HG03135 (cell line): ENCODE data around the gene FAM20B.
"Not testable (repeated sequence)": the region's sequence is repeated elsewhere in the genome, so short reads cannot be mapped to it uniquely, and the experiment has no call there.

ENCODE experiments used
- ATAC-seq: cut with Tn5 transposase; IDR thresholded peaks from one replicate; pipeline ENCODE4 v1.9.1; 2021; ENCODE audit warnings: mild to moderate bottlenecking, moderate library complexity; ENCODE audit not compliant: unreplicated experiment

The FAM20B gene

DNA sequence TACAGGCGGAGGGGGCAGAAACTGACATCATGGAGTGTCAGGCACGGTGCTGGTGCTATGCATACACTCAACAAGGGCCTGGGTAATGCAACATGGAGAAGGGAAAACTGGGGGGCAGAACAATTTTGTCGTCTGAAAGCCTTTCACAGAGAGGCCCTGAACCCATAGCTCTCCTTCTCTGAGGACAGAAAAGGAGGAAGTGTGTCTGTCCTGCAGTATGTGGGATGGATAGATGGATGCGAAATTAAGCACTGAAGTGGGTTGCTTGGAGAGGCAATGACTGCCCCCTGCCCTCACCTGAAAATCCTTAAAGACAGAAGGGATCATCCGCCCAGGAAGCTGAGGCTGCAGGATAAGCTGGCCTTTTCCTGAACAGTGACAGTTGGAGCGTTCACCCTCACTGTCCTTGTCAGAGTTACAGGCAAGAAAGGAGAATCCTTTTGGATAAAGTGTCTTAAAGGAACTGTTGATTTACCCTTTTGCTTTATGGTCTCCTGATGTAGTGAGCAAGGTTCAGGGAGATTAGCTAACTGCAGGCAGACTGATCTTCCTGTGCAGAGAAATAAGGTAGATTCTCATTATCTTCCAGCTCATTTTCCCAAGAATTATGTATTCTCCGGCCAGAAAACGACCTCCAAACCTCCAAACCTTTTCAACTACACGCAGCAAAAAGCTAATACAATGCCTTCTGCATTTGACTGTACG lies 1.6 kb upstream of the FAM20B start:
- ATAC-seq = no peak

DNA sequence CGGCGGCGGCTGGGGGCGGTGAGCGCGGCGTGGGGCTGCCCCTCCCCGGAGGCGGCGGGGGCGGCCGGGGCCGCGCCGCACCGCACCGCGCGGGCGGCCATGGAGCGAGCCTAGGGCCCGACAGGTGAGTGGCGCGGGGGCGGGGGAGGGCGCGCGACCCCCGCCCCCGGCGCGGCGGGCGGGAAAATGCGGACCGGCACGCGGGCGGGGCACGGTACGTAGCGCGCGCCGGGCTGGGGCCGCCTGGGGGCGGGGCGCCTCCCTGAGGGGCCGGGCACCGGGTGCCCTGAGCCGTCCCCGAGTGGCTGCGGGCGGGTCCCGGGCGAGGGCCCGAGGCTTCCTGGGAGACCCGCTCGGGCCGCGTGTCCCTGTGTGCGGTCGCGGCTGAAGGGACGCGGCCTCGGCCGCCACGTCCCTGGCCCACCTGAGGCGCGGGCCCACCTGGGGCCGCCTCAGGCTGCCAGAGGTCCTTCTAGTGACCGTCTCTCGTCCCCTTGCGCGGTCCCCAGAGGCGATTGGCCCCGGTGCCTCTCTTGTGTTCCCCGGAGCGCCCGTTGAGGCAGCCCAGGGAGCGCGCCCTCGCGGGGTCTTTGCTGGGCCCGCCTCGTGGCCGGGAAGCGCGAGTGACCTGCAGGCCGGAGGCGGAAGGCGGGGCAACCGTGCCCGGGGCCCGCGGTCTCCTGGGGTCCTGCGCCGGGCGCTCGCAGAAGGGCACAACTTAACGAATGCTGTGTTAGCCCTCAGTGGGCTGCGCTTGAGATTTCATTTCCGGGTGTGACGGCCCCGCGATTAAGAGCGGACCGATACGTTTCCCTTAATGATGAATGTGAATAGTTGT lies 500 bp downstream of the FAM20B start:
- peak; percentile 72 for ATAC-seq

DNA sequence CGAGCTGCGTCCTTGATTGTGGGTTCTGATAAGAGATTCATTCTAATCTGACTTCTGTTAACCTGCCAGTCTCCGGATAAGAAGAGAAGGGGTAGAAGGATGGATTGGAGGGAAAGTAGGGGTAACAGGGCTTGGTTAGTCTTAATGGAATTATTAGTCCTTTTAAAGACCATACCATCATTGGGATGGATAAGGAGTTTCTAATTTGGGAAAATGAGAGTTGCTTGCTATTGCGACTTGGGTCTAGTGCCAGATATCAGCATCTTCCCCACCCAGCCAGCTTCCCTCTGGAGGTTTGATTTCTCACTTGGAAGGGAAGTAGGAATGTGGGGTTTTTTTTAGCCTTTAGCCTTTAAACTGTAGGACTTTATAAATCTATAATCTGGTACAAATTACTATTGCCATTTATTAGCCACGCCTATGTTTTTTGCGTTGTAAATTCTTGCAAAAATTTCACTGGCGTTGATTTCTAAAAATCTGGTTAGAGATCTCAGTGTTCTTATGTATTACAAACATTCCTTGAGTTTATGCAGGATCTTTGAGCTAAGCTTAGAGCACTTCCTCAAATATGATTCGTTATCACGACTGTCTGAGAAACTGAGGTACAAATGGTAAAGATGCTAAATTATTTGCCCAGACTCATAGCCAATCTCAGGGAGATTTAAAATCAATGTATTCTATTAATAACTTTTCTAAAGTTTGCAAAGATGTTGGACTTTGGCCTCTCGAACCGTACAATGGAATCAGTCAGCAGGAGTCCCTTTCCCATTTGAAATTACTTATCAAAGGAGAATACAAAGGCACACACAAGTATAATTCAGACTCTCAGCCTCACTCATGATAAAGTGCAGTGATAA lies 1.3 kb downstream of the FAM20B start:
- no peak for ATAC-seq

DNA sequence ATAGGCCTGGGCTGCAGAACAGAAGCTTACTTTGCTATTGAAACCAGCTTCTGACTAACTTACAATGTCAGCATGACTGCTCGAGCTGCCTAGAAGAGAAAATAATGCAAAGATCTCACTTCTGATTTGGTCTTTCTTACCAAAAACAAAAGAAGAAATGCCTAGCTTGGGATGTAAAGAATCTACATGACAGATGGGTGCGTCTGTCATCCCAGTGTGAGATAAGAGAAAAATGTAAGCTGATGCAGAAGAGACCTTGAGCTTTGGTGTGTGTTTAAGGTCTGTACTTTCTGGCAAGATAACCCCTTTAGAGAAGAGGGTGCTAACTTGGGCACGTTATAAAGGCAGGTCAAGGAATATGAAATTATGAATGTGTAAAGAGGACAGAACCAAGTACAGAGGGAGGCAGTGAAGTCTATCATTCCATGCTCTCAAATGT lies 3.6 kb downstream of the FAM20B start:
- no peak for ATAC-seq

DNA sequence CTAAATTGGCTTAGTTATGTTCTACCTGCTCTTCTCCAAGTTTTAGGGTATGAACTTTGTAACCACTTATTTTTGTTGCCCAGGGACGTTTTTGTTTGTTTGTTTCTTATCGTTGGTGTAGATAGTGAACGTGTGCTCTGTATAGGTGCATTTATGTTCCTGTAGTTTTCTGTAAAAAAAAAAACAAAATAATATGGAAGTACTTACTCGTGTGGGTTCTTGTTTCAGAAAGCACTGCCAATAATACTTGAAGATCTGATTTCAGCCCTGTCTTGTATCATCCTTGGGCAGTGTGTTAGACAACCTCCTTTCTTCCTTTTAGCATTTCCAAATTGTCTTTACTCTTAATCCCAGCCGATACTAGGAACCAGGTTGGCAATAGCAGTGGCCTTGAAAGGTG lies 4.4 kb downstream of the FAM20B start:
- ATAC-seq = no peak

DNA sequence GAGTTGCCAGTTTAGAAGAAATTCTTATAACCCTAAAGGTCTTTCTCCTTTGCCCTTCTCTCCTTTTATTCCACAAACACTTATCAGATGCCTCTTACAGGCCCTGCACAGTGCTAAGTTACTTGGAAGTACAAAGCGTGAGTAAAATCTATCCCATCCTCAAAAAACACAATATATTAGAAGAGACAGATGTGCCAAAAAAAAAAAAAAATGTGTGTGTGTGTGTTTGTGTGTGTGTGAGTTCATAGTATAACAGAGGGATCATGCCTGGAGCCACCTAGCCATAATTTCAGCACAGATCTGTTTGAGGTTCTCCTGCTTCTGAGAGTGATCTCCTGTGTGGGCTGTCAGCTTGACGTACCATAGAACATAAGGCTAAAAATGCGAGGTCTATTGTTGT lies 5.0 kb downstream of the FAM20B start:
- ATAC-seq = no peak

DNA sequence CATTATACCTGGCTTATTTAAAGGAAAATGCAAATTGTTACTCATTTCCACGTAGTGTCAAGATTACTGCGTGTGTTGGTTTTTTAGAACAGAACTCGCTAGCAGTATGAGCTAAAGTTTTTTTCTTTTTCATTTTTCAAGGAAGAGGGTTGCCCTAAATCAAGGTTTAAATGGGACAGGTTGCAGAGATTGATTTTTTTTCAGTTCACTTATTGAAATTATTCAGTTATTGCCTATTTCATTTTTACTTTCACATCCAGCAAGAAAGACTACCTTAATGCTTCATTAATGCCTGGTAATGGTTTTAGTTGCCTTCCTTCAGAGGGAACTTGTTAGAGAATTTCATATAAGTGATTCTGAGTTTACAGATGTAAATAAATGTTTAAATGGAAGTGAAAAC lies 5.6 kb downstream of the FAM20B start:
- ATAC-seq = no peak

DNA sequence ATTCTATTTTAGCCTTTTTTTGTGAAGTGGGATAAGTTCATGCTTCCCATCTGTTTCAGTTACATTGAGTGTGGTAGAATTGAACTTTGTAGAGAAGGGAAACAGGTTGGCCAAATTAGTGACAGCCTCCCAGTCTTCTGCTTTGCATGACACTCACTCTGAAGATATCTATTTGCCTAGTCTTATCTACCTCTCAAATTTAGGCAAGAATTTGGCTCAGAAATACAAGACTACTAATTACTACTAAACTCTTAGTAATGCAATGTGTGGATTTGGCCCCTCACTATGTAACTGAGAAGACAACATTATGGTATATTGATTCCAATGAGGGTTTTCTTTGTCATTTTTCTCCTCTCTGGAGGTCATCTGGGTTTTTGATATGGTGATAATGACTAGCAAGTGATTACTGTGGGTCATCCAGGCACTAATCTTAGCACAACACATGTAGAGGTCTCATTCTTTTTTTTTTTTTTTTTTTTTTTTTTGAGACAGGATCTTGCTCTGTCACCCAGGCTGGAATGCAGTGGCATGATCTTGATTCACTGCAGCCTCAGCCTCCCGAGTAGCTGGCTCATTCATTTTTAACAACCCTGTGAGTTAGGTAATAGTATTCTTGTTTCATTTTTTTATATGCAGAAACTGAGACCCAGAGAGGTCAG lies 6.3 kb downstream of the FAM20B start:
- ATAC-seq = no peak

DNA sequence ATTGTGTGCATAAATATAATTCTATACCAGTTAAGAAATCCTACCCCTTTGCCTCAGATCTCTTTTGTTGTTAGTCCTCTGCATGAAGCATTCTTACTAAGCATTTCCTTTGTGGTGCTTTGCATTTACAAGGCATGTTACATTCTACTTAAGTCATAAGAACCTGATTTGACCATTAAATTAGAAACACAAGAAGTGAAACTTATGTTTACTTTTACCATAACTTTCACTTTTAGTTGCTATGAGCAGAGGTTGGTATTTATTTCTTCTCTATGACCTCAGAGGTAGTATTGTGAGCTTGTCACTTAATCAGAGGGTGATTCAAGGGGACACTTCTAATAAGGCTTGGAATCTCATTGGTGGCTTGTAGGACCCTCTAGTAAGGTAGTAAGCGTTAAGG lies 9.0 kb downstream of the FAM20B start:
- ATAC-seq = peak; percentile 82

DNA sequence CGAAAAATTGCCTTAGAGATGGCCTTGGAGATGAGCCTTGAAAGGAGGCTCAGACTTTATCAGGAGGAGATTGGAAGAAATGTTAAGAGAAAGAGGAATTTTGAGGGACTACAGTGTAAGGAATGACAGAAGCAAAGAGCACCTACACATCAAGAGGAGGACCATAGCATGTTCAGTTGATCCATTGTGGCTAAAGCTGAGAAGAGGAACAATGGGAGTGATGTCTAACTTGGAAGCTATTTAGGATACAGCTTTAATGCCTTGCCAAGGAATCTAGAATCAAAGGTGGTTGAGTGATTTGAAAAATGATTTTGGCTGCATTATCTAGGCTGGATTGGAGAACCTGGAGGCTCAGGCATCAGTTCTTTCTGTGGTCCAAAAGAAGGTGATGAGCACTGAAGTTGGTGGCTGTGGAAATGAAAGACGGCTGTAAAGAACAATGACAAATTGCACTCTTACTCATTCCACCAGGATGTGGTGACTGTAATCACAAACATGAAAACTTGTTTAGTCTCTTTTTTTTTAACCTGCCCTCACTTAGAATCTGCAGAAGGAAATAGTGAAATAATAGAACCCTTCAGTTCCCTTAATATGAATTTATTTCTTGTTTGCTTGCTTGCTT lies 11.3 kb downstream of the FAM20B start:
- peak; percentile 33 for ATAC-seq

DNA sequence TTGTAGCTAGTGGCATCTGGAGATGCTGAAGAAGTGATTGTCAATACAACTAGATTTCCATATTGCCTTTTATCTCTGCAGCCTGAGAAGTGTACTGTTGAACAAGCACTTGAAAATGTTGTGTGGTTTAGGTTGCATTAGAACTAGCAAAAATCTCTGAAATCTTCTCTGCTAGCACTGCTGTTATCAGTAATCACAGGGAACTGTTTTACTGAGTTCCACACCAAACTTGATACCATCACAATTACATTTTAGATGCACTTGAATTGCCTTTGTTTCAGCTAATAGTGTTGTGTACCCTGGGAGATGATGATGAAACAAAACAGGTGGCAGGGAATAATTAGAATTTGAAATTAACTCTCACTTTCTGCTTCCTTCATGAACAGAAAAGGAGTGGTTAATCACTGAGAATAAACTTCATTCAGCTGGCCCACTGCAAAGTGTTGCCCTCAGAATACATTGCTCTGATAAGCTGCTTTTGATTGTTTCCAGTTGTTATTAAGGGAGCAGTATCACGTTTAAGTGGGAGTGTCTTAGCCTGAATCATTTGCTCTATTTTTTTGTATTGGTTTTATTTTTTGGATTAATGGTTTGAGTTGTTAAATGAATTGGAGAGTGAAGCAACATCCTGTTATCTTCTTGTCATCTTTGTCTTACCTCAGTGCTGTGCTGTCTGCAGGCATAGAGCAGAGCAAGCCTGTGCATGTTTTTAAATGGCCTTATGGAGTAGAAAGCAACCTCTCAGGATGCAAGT lies 13.0 kb downstream of the FAM20B start:
- ATAC-seq = no peak

DNA sequence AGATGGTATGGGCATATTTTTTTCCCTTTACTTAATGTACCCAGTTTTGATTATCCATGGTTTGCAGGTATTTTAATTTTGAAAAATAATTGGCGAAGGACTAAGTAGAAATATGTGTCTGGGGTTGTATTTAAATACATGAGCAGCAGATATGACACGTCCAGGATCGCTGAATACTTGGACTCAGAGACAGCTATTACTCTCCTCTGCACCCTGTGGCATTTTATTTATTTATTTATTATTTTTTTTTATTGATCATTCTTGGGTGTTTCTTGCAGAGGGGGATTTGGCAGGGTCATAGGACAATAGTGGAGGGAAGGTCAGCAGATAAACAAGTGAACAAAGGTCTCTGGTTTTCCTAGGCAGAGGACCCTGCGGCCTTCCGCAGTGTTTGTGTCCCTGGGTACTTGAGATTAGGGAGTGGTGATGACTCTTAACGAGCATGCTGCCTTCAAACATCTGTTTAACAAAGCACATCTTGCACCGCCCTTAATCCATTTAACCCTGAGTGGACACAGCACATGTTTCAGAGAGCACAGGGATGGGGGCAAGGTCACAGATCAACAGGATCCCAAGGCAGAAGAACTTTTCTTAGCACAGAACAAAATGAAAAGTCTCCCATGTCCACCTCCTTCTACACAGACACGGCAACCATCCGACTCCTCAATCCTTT lies 13.9 kb downstream of the FAM20B start:
- ATAC-seq = not testable (repeated sequence)

DNA sequence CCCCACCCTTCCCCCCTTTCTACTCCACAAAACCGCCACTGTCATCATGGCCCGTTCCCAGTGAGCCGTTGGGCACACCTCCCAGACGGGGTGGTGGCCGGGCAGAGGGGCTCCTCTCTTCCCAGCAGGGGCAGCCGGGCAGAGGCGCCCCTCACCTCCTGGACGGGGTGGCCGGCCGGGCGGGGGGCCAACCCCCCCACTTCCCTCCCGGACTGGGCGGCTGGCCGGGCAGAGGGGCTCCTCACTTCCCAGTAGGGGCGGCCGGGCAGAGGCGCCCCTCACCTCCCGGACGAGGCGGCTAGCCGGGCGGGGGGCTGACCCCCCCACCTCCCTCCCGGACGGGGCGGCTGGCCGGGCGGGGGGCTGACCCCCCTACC lies 14.5 kb downstream of the FAM20B start:
- ATAC-seq = not testable (repeated sequence)

DNA sequence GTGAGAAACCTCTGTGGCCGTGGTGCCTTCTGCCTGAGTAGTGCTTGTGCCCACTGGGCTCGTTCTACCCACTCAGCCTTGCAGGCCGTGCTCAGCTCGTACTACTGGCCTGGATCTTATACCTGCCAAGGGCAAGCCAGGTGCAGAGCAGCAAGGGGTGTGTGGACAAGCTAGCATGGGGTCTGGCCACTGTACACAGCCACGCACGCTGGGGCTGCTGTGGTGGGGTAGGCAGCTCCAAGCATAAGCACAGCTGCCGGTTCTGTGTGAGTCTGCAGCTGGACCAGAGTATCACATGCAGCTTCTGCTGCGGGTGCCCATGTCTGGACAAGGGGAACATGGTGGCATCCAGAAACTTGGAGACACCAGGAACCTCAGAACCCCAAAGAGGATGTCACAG lies 16.4 kb downstream of the FAM20B start:
- no peak for ATAC-seq

DNA sequence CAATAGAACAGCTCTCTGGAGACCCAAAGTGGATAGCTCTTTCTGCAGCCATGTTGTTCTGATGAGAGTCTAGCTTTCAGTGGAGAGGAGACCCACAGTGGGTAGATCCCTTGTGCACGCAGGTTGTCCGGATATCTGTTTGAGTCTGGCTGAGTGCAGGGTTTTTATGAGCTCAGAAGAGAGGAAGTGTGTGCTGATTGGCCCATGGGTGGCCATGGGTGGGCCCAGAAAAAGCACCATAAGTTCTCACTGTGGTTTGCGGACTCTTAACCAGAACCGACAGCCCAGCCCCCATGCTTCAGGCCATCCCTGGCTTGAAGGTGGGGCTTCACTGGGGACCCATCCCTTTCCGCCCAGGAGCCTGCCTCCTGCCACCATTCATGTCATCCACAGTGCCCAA lies 17.0 kb downstream of the FAM20B start:
- no peak for ATAC-seq

DNA sequence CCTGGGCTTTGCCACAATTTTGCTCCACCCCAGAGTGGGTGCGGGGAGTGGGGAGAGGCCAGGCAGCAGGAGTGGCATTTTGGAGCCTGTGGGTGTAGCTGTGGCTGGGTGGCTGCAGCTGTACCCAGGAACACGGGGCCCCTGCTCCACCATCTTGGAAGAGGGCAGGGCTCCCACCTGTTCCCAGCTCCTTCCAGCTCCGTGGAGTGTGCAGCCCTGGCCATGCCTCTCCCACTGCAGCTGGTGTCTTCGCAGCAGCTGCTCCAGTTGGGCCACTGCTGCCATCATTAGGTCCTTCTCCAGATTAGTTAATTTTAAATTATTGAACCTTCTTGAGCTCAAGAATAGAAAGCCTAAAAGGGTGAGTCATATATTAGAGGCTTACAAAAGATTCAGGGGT lies 17.6 kb downstream of the FAM20B start:
- no peak for ATAC-seq

DNA sequence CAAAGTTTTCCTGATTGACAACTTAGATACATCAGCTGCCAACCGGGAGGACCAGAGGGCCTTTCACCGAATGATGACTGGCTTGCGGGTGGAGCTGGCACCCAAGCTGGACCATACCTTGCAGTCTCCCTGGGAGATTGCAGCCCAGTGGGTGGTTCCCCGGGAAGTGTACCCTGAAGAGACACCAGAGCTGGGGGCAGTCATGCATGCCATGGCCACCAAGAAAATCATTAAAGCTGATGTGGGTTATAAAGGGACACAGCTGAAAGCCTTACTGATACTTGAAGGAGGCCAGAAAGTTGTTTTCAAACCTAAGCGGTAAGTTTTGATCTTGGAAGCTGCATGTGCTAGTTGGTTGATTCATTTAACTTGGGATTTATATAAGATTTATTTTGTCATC lies 18.2 kb downstream of the FAM20B start:
- ATAC-seq = no peak

DNA sequence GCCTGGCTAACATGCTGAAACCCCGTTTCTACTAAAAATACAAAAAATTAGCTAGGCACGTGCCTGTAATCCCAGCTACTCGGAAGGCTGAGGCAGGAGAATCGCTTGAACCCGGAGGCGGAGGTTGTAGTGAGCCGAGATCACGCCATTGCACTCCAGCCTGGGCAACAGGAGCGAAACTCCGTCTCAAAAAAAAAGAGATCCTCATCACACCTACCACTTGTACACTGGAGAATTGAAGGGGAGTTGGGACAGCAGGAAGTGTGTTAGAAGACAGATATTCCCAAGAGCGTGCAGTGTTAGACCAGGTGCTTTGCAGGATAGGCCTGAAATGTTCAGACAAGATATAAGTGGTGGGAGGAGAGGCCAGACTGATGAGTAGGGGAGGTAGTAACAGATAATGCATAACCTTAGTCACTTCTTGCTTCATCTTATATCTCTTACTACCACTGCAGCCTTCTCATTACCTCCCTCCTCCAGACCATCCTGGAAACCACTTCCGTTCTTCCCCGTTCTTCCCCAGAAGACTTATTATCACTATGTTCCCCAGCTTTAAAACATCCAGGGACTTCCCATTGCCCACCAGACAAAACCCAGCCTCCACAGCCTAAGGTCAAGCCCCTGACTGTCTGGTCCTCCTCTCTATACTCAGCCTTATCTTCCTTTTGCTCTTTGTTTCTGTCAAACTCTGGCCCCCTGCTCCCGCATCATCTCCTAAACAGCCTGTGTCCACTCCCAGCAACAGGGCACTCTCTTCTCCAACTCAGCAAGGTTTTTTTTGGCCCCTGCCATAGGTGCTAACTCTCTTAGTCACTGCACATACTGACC lies 21.3 kb downstream of the FAM20B start:
- no peak for ATAC-seq
